Right cardiac atrium (tissue), 5 donors: ENCODE measurements around the gene BSN. TPM values are rescaled to one million over a fixed set of nuclear protein-coding genes. Genes with fewer than 3 reads are reported as not detected.

Experiments used
- ATAC-seq, 2 donors: fragments of 200-7000 bp; cut with Tn5 transposase; one replicate each; pipeline versions ENCODE4 v1.8.0 to v1.9.1; 2020; ENCODE audit warnings: moderate library complexity in 2 of 2, mild to moderate bottlenecking in 1 of 2
- DNase-seq, 3 donors: peaks; one replicate each; pipeline ENCODE4 v3.0.0-alpha.2; 2020
- H3K27ac ChIP-seq: one replicate; pipeline ENCODE4 v1.5.1; 2013; ENCODE audit warnings: mild to moderate bottlenecking, low read length, control low read depth, moderate library complexity
- H3K27me3 ChIP-seq: one replicate; pipeline ENCODE4 v1.6.1; 2013; ENCODE audit not compliant: control insufficient read depth, insufficient read depth
- H3K4me1 ChIP-seq: one replicate; pipeline ENCODE4 v1.6.1; 2013; ENCODE audit warnings: low read length; ENCODE audit not compliant: control insufficient read depth, insufficient read depth
- H3K4me3 ChIP-seq: one replicate; pipeline ENCODE4 v1.5.1; 2013; ENCODE audit warnings: low read length, control low read depth
- H3K9me3 ChIP-seq: one replicate; pipeline ENCODE4 v1.6.1; 2013; ENCODE audit warnings: low read length; ENCODE audit not compliant: control insufficient read depth
- WGBS: extraction: QIAGEN DNeasy Blood & Tissue Kit; methylation state at CpG from one replicate; pipeline ENCODE4 v1.1.7; 2013; 5-methylcytosine and 5-hydroxymethylcytosine counted together
- intact Hi-C, 4 donors: fragments of 100-400 bp; cut with DNase I; formaldehyde crosslinking; loops; one replicate each; pipeline versions ENCODE4 v1.11.0 to v1.14.0; 2022 to 2023
- polyA plus RNA-seq: library from polyadenylated mRNA; stranded (reverse); fragments of 200-250 nt; gene quantifications from one replicate; pipeline ENCODE4 v1.2.3, GENCODE V29; 2013
- total RNA-seq, 4 donors: library from RNA; stranded (reverse); fragmentation: NEBNext Ultra II Directional; extraction: Animal tissue kit (Norgen Biotek cat#: 25700); gene quantifications; one replicate each; pipeline ENCODE4 v1.2.1, GENCODE V29; 2021
- donor health status: healthy with polysubstance abuse.
- donor health status: DM: no; HTN: yes; CAD: no.
- donor health status: DM: no; HTN: no; CAD: no.
- donor health status: DM: no; HTN: yes; CAD: no; lungs with severe emphysema.
- donor health status: DM: yes; HTN: yes; CAD: no.

The BSN gene
- total and polyA plus RNA-seq, 5 donors = 0.25 to 1.4 (median 0.38) TPM

DNA sequence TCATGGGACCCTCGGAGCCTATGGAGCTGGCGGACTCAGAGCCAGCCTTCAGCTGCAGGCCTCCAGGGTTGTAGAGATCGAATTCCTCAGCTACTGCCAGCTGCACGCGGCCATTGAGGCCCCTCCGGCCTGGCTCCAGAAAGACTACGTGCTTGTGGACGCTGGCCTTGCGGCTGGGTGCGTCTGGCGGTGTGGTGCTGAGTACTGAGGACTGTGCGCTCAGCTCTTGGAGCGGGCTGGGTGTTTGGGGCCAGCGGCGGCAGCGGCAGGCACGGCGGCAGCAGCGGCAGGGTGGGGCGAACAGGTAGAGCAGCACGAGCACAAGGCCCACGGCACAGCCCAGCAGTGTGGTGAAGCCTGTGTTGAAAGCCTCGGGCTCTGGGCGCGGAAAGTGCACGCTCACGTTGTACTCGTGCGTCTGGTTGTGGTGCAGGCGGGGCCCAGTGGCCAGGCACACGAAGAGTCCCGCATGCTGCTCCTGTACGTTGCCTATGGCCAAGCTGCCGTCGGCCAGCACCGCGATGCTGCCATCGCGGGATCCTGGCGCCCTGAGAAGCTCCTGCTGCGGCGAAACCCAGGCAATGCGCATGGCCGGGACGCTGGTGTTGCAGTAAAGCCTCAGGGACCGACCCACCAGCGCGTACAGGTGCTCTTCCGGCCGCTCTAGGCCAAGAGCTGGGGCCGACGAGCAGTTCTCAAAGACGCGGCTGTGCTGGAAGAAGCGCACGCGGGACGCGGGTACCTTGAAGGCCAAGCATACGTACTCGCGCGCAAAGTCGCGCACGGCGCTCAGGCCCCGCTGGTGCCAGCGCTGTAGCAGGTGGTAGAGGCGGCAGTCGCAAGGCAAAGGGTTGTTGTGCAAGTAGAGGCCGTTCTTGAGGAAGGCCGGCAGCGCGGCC, 163.9 kb downstream of the BSN start:
- Histone ChIP-seq H3K4me3 (no peak overlapping the region), H3K9me3 (no peaks in the 10 kb centered on the region), H3K4me1 (peaks cover 8% of the 10 kb centered on the region), H3K27ac (no peak overlapping the region), H3K27me3 (no peaks in the 10 kb centered on the region)
- intact Hi-C loops = no loop called here
- WGBS = 60% methylated on average over 75 of the region's 75 CpGs
- ATAC-seq (peak in 1 of 2 donors; percentile 0), DNase-seq (peak in 2 of 3 donors; percentile 66 to 69)

GRCh38 chr3:49718858-49719213, 164.6 kb downstream of the BSN start:
- no peaks in the 10 kb centered on the region for H3K27me3 ChIP-seq
- peak overlapping the region; percentile 42 for H3K4me3 ChIP-seq
- intact Hi-C loops = no loop called here
- no peak overlapping the region for H3K27ac ChIP-seq
- WGBS = 7% methylated on average over 33 of the region's 33 CpGs
- peak in 2 of 3 donors; percentile 69 to 71 for DNase-seq
- peak in 1 of 2 donors; percentile 0 for ATAC-seq
- H3K9me3 ChIP-seq = no peaks in the 10 kb centered on the region
- H3K4me1 ChIP-seq = peaks cover 8% of the 10 kb centered on the region

GRCh38 chr3:49719214-49719884, 165.1 kb downstream of the BSN start, which contains the start of gene AMIGO3:
Gene AMIGO3 (minus strand): TSS chr3:49719684. CDS start chr3:49719465, 219 bp downstream.
- ATAC-seq (peak; percentile 73 to 78), DNase-seq (peak; percentile 98 to 99 (median 98))
- Histone ChIP-seq H3K27ac (peak within 1 kb of the TSS; percentile 6), H3K27me3 (no peaks in the 10 kb centered on the region), H3K9me3 (no peaks in the 10 kb centered on the region), H3K4me3 (peak within 1 kb of the TSS; percentile 42), H3K4me1 (peaks cover 8% of the 10 kb centered on the region)
- intact Hi-C loops = no loop called here
- WGBS = under 1% methylated on average over 50 of the region's 50 CpGs

Other genes starting within 250 kb of the BSN start
- gene USP4, start 214.4 kb upstream of the BSN start, total RNA-seq = 10 to 100 TPM; 36.6 to 46.0 (median 40.4) TPM
- gene USP4, start 214.4 kb upstream of the BSN start, polyA plus RNA-seq = 19.5 TPM
- gene GPX1, start 196.1 kb upstream of the BSN start, total RNA-seq = 100 to 1,000 TPM; 153 to 254 (median 196) TPM
- 258 TPM for gene GPX1, start 196.1 kb upstream of the BSN start, polyA plus RNA-seq
- 100 to 1,000 TPM; 217 to 310 (median 265) TPM for gene RHOA, start 142.5 kb upstream of the BSN start, total RNA-seq
- gene RHOA, start 142.5 kb upstream of the BSN start, polyA plus RNA-seq = 142 TPM
- gene TCTA, start 142.1 kb upstream of the BSN start, total RNA-seq = 10 to 100 TPM; 15.5 to 21.4 (median 19.0) TPM
- gene TCTA, start 142.1 kb upstream of the BSN start, polyA plus RNA-seq = 19.4 TPM
- 10 to 100 TPM; 17.4 to 33.7 (median 29.6) TPM for gene AMT, start 132.0 kb upstream of the BSN start, total RNA-seq
- gene AMT, start 132.0 kb upstream of the BSN start, polyA plus RNA-seq = 20.0 TPM
- gene NICN1, start 125.2 kb upstream of the BSN start, total RNA-seq = 10 to 100 TPM in 3 of 4 donors, 1 to 10 TPM in 1; 7.5 to 19.4 (median 18.4) TPM
- 13.3 TPM for gene NICN1, start 125.2 kb upstream of the BSN start, polyA plus RNA-seq
- 100 to 1,000 TPM; 113 to 141 (median 121) TPM for gene DAG1, start 84.2 kb upstream of the BSN start, total RNA-seq
- 64.0 TPM for gene DAG1, start 84.2 kb upstream of the BSN start, polyA plus RNA-seq
- gene APEH, start 119.9 kb downstream of the BSN start, total RNA-seq = 100 to 1,000 TPM in 1 of 4 donors, 10 to 100 TPM in 3; 75.7 to 110 (median 93.6) TPM
- gene APEH, start 119.9 kb downstream of the BSN start, polyA plus RNA-seq = 37.4 TPM
- gene MST1, start 135.0 kb downstream of the BSN start, total RNA-seq = 1 to 10 TPM; 3.5 to 7.5 (median 6.6) TPM
- 6.2 TPM for gene MST1, start 135.0 kb downstream of the BSN start, polyA plus RNA-seq
- 10 to 100 TPM; 36.6 to 44.6 (median 41.8) TPM for gene RNF123, start 135.1 kb downstream of the BSN start, total RNA-seq
- 24.4 TPM for gene RNF123, start 135.1 kb downstream of the BSN start, polyA plus RNA-seq
- under 1 TPM in 1 of 4 donors, not detected in 3; 0.09 TPM for gene AMIGO3, start 165.2 kb downstream of the BSN start, total RNA-seq
- gene AMIGO3, start 165.2 kb downstream of the BSN start, polyA plus RNA-seq = 0.57 TPM
- gene GMPPB, start 169.5 kb downstream of the BSN start, total RNA-seq = 10 to 100 TPM; 12.6 to 34.7 (median 19.6) TPM
- gene GMPPB, start 169.5 kb downstream of the BSN start, polyA plus RNA-seq = 13.2 TPM
- gene IP6K1, start 232.1 kb downstream of the BSN start, total RNA-seq = 10 to 100 TPM; 18.4 to 24.0 (median 21.7) TPM
- 14.6 TPM for gene IP6K1, start 232.1 kb downstream of the BSN start, polyA plus RNA-seq
- gene CDHR4, start 245.4 kb downstream of the BSN start, total RNA-seq = under 1 TPM in 1 of 4 donors, not detected in 3; 0.29 TPM
- gene CDHR4, start 245.4 kb downstream of the BSN start, polyA plus RNA-seq = 0.07 TPM
- gene INKA1, start 248.8 kb downstream of the BSN start, total RNA-seq = 1 to 10 TPM; 2.2 to 6.4 (median 4.6) TPM
- gene INKA1, start 248.8 kb downstream of the BSN start, polyA plus RNA-seq = 3.9 TPM